SK-N-SH (cell line): ENCODE data around the gene DGCR8. TPM values are rescaled to one million over a fixed set of nuclear protein-coding genes. Genes with fewer than 3 reads are reported as not detected.

Experiments
- CTCF ChIA-PET: fragments of 300-600, 350-600 bp; formaldehyde crosslinking; extraction: SDS; loops from one replicate; lab custom pipeline; 2021; lab: Yijun Ruan, JAX
- POLR2A ChIA-PET: fragments of 350-600 bp; sonication (Branson Sonifier 250); formaldehyde crosslinking; extraction: SDS; loops from one replicate; lab custom pipeline; 2020; ENCODE audit warnings: antibody characterized with exemption, inconsistent platforms; lab: Yijun Ruan, JAX
- DNase-seq: peaks from one replicate; pipeline ENCODE4 v3.0.0; 2012
- H2AFZ ChIP-seq: fragments of 200-600 bp; sonication (generic); 2 replicates; pipeline ENCODE4 v1.8.1; 2016; ENCODE audit warnings: antibody characterized with exemption, mild to moderate bottlenecking, low read depth
- H3F3A ChIP-seq: fragments of 200-600 bp; sonication (generic); replicated peaks from 2 replicates; pipeline ENCODE3; 2016; ENCODE audit warnings: antibody characterized with exemption, mild to moderate bottlenecking; ENCODE audit not compliant: insufficient read depth
- H3K27ac ChIP-seq, 2 experiments: fragments of 200-500 bp in 1 of 2; fragments of 200-600 bp in 1 of 2; sonication (Bioruptor generic) in 1 of 2; sonication (generic), shearing (Covaris generic) in 1 of 2; 2 replicates each; pipeline versions ENCODE4 v1.5.1 to v1.6.1; 2014 to 2016; ENCODE audit warnings: low read depth in 2 of 2, inconsistent platforms in 1 of 2, low read length in 1 of 2, mild to moderate bottlenecking in 1 of 2, mixed read lengths in 1 of 2
- H3K27me3 ChIP-seq: fragments of 200-600 bp; sonication (generic), shearing (Covaris generic); 2 replicates; pipeline ENCODE4 v1.6.1; 2016; ENCODE audit warnings: mixed run types; ENCODE audit not compliant: insufficient read depth
- H3K36me3 ChIP-seq, 2 experiments: fragments of 200-500 bp in 1 of 2; fragments of 200-600 bp in 1 of 2; sonication (Bioruptor generic) in 1 of 2; sonication (generic) in 1 of 2; replicated peaks in 1 of 2; 2 replicates each; pipeline versions ENCODE3 to v1.5.1; 2014 to 2016; ENCODE audit warnings: low read length in 1 of 2, mild to moderate bottlenecking in 1 of 2; ENCODE audit not compliant: insufficient read depth in 2 of 2, control insufficient read depth in 1 of 2
- H3K4me1 ChIP-seq, 2 experiments: fragments of 200-500 bp in 1 of 2; fragments of 200-600 bp in 1 of 2; sonication (Bioruptor generic) in 1 of 2; sonication (generic), shearing (Covaris generic) in 1 of 2; 2 replicates each; pipeline versions ENCODE4 v1.5.1 to v1.6.1; 2014 to 2016; ENCODE audit warnings: low read depth in 1 of 2, low read length in 1 of 2, mixed run types in 1 of 2; ENCODE audit not compliant: insufficient read depth in 2 of 2, control insufficient read depth in 1 of 2
- H3K4me2 ChIP-seq: fragments of 200-600 bp; sonication (generic), shearing (Covaris generic); 2 replicates; pipeline ENCODE4 v1.6.1; 2017; ENCODE audit warnings: mixed run types
- H3K4me3 ChIP-seq, 2 experiments: fragments of 200-500 bp in 1 of 2; fragments of 200-600 bp in 1 of 2; sonication (Bioruptor generic) in 1 of 2; sonication (generic), shearing (Covaris generic) in 1 of 2; 2 replicates each; pipeline versions ENCODE4 v1.5.1 to v1.8.1; 2014 to 2016; ENCODE audit warnings: low read depth in 2 of 2, inconsistent platforms in 1 of 2, low read length in 1 of 2, mild to moderate bottlenecking in 1 of 2, mixed read lengths in 1 of 2, moderate library complexity in 1 of 2
- H3K79me2 ChIP-seq: fragments of 200-600 bp; sonication (generic); 2 replicates; pipeline ENCODE4 v1.8.1; 2017; ENCODE audit warnings: mild to moderate bottlenecking; ENCODE audit not compliant: insufficient read depth
- H3K9ac ChIP-seq: fragments of 200-600 bp; sonication (generic); 2 replicates; pipeline ENCODE4 v1.6.1; 2017; ENCODE audit warnings: mixed run types
- H3K9me2 ChIP-seq: fragments of 200-600 bp; sonication (generic); 2 replicates; pipeline ENCODE4 v1.6.1; 2017; ENCODE audit warnings: mixed run types
- H3K9me3 ChIP-seq: fragments of 200-600 bp; sonication (generic); 2 replicates; pipeline ENCODE4 v1.6.1; 2017; ENCODE audit warnings: mixed run types, mild to moderate bottlenecking, moderate library complexity
- H4K20me1 ChIP-seq: fragments of 200-600 bp; sonication (generic); 2 replicates; pipeline ENCODE4 v1.6.1; 2017; ENCODE audit warnings: mild to moderate bottlenecking, mixed run types; ENCODE audit not compliant: insufficient read depth
- EP300 ChIP-seq, 2 experiments: IDR thresholded peaks; 2 replicates each; pipeline versions ENCODE4 v1.4.0 to v1.6.1; 2012; ENCODE audit warnings: borderline replicate concordance in 1 of 2, low read depth in 1 of 2, low read length in 1 of 2
- EZH2phosphoT487 ChIP-seq: fragments of 200-600 bp; sonication (generic); IDR thresholded peaks from 2 replicates; pipeline ENCODE4 v1.6.1; 2017; ENCODE audit warnings: low read depth, mixed run types, mild to moderate bottlenecking, antibody characterized with exemption, moderate library complexity, borderline replicate concordance
- GABPA ChIP-seq: IDR thresholded peaks from 2 replicates; pipeline ENCODE4 v1.4.0; 2012; ENCODE audit warnings: low read depth, mild to moderate bottlenecking
- JUND ChIP-seq: IDR thresholded peaks from 2 replicates; pipeline ENCODE4 v1.4.0; 2012
- MEF2A ChIP-seq: IDR thresholded peaks from 2 replicates; pipeline ENCODE4 v1.4.0; 2012; ENCODE audit warnings: low read depth, borderline replicate concordance
- MXI1 ChIP-seq: IDR thresholded peaks from 2 replicates; pipeline ENCODE4 v1.6.1; 2012; ENCODE audit warnings: mild to moderate bottlenecking, low read depth, low read length, improper control_type of control experiment
- NRF1 ChIP-seq: IDR thresholded peaks from 2 replicates; pipeline ENCODE4 v1.6.1; 2012; ENCODE audit warnings: low read depth, mild to moderate bottlenecking, low read length
- POLR2AphosphoS5 ChIP-seq: IDR thresholded peaks from 2 replicates; pipeline ENCODE4 v1.6.1; 2012; ENCODE audit warnings: low read depth, low read length
- RXRA ChIP-seq: IDR thresholded peaks from 2 replicates; pipeline ENCODE4 v1.4.0; 2012; ENCODE audit warnings: low read depth, mild to moderate bottlenecking, borderline replicate concordance
- SIN3A ChIP-seq: IDR thresholded peaks from 2 replicates; pipeline ENCODE4 v1.6.1; 2012; ENCODE audit warnings: low read depth, mild to moderate bottlenecking, low read length, moderate library complexity, borderline replicate concordance
- SMC3 ChIP-seq: IDR thresholded peaks from 2 replicates; pipeline ENCODE4 v1.6.1; 2012; ENCODE audit warnings: low read depth, low read length, improper control_type of control experiment
- TEAD4 ChIP-seq: IDR thresholded peaks from 2 replicates; pipeline ENCODE4 v1.4.0; 2012; ENCODE audit warnings: mild to moderate bottlenecking, borderline replicate concordance; ENCODE audit not compliant: insufficient read depth
- YY1 ChIP-seq: IDR thresholded peaks from 2 replicates; pipeline ENCODE4 v1.4.0; 2012; ENCODE audit warnings: low read depth, mild to moderate bottlenecking
- WGBS: methylation state at CpG from one replicate; pipeline ENCODE4 v1.1.6; 2017; ENCODE audit warnings: low lambda C conversion rate; 5-methylcytosine and 5-hydroxymethylcytosine counted together
- polyA plus RNA-seq, 3 experiments: library from polyadenylated mRNA; depleted of rRNA; stranded (reverse); fragments of >200 nt; gene quantifications; 2 replicates each; pipeline ENCODE4 v1.2.3, GENCODE V29; 2012
- TF ChIP-seq, protein P1 (sequence below): IDR thresholded peaks from 2 replicates; pipeline ENCODE4 v1.6.1; 2012; ENCODE audit warnings: mild to moderate bottlenecking, low read depth, low read length, moderate library complexity
- TF ChIP-seq, protein P2 (sequence below): fragments of 200-600 bp; sonication (generic); IDR thresholded peaks from 2 replicates; pipeline ENCODE4 v1.6.1; 2017; ENCODE audit warnings: antibody characterized with exemption, mild to moderate bottlenecking, moderate library complexity
- TF ChIP-seq, protein P3 (sequence below): IDR thresholded peaks from 2 replicates; pipeline ENCODE4 v1.4.0; 2012; ENCODE audit warnings: low read depth

The DGCR8 gene
- polyA plus RNA-seq, 1 of the 3 experiments (the other 2 are of a cell fraction) = 26.5 TPM

DNA sequence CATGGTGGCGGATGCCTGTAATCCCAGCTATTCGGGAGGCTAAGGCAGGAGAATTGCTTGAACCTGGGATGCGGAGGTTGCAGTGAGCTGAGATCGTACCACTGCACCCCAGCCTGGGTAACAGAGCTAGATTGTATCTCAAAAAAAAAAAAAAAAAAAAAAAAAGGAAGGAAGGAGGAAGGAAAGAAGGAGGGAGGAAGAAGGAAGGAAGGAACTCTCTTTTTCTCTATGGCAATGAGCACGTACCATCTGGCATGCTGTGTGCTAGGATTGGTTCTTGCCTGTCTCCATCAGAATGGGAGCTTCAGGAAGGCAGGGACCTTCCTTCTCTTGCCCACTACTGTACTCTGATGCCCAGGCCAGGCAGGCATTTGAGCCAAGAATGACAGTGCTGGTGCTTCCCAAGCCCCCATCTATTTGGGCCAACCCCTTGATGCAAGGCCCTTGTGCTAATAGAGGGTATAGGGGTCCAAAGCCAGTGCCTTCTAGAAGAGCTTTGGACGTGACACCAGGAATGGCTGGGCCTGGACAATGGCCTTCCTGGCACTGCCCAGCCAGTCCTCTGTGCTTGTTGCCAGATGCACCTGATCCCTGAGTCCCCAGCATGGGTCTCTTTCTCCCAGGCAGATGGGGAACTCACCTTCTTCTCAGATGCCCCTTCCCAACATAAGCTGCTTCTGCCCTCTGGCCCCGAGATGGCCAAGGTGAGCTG lies 10.6 kb upstream of the DGCR8 start:
- no peaks in the 10 kb centered on the region for H3K9me3 ChIP-seq
- no peaks in the 10 kb centered on the region for H3K79me2 ChIP-seq
- no peaks in the 10 kb centered on the region for H3F3A ChIP-seq
- DNase-seq = no peak
- no peaks in the 10 kb centered on the region for H3K4me1 ChIP-seq
- H3K9ac ChIP-seq = no peak overlapping the region
- H3K36me3 ChIP-seq = peaks cover 0 to 3% of the 10 kb centered on the region in 2 experiments
- TF ChIP-seq, protein P1, sequence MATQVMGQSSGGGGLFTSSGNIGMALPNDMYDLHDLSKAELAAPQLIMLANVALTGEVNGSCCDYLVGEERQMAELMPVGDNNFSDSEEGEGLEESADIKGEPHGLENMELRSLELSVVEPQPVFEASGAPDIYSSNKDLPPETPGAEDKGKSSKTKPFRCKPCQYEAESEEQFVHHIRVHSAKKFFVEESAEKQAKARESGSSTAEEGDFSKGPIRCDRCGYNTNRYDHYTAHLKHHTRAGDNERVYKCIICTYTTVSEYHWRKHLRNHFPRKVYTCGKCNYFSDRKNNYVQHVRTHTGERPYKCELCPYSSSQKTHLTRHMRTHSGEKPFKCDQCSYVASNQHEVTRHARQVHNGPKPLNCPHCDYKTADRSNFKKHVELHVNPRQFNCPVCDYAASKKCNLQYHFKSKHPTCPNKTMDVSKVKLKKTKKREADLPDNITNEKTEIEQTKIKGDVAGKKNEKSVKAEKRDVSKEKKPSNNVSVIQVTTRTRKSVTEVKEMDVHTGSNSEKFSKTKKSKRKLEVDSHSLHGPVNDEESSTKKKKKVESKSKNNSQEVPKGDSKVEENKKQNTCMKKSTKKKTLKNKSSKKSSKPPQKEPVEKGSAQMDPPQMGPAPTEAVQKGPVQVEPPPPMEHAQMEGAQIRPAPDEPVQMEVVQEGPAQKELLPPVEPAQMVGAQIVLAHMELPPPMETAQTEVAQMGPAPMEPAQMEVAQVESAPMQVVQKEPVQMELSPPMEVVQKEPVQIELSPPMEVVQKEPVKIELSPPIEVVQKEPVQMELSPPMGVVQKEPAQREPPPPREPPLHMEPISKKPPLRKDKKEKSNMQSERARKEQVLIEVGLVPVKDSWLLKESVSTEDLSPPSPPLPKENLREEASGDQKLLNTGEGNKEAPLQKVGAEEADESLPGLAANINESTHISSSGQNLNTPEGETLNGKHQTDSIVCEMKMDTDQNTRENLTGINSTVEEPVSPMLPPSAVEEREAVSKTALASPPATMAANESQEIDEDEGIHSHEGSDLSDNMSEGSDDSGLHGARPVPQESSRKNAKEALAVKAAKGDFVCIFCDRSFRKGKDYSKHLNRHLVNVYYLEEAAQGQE = no peak
- POLR2A ChIA-PET = no interaction called here
- no peak overlapping the region for H3K27ac ChIP-seq
- no peaks in the 10 kb centered on the region for H3K9me2 ChIP-seq
- H3K4me2 ChIP-seq = no peak overlapping the region
- H2AFZ ChIP-seq = no peak overlapping the region
- no peaks in the 10 kb centered on the region for H4K20me1 ChIP-seq
- CTCF ChIA-PET = interaction anchor here (0.8 kb wide), 1 partner anchor 56 kb away, joined by 3 read pairs; no protein-coding TSS in a partner anchor
- WGBS = 93% methylated on average over 5 of the region's 7 CpGs
- no peaks in the 10 kb centered on the region for H3K27me3 ChIP-seq
- H3K4me3 ChIP-seq = no peak overlapping the region

DNA sequence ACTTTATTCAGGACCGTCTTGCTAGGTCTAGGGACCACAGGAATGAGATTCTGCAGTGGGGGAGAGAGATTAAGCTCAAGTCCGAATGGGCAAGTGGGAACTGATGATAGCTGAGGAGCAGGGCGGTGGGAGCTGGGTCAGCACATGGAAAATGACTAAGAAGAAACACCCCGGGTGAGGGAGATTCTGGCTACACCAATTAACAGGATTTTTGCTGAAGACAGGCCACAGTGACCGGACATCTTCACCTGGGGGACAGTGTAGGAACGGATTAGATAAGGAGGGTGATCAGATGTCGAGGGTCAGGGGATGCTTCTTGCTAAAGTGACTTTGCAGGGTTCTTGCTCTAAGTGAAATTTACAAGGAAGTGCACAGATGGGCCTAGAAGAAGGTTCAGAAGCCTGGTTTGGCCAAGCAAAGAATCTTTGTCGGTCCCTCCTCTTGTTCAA lies 8.5 kb upstream of the DGCR8 start:
- 95% methylated on average over 8 of the region's 8 CpGs for WGBS
- CTCF ChIA-PET = no interaction called here
- TF ChIP-seq JUND (no peak), TEAD4 (no peak), SIN3A (no peak), SMC3 (no peak), GABPA (no peak), EZH2phosphoT487 (no peak), EP300 (IDR thresholded peaks at IDR 0.05; ENCODE audit: borderline replicate concordance in 1 of 2, low read depth in 1 of 2, low read length in 1 of 2) (no peak), MXI1 (no peak), NRF1 (no peak), POLR2AphosphoS5 (no peak), RXRA (no peak), MEF2A (no peak), YY1 (no peak)
- TF ChIP-seq, protein P2, sequence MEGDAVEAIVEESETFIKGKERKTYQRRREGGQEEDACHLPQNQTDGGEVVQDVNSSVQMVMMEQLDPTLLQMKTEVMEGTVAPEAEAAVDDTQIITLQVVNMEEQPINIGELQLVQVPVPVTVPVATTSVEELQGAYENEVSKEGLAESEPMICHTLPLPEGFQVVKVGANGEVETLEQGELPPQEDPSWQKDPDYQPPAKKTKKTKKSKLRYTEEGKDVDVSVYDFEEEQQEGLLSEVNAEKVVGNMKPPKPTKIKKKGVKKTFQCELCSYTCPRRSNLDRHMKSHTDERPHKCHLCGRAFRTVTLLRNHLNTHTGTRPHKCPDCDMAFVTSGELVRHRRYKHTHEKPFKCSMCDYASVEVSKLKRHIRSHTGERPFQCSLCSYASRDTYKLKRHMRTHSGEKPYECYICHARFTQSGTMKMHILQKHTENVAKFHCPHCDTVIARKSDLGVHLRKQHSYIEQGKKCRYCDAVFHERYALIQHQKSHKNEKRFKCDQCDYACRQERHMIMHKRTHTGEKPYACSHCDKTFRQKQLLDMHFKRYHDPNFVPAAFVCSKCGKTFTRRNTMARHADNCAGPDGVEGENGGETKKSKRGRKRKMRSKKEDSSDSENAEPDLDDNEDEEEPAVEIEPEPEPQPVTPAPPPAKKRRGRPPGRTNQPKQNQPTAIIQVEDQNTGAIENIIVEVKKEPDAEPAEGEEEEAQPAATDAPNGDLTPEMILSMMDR = no peak
- TF ChIP-seq, protein P3, sequence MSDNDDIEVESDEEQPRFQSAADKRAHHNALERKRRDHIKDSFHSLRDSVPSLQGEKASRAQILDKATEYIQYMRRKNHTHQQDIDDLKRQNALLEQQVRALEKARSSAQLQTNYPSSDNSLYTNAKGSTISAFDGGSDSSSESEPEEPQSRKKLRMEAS = no peak

More for the DNA sequence above, 8.5 kb upstream of the DGCR8 start:
- H4K20me1 ChIP-seq = no peaks in the 10 kb centered on the region
- peaks cover 4% of the 10 kb centered on the region for H3F3A ChIP-seq
- H3K4me2 ChIP-seq = no peak overlapping the region
- no peaks in the 10 kb centered on the region for H3K36me3 ChIP-seq
- H3K9me3 ChIP-seq = no peaks in the 10 kb centered on the region
- no peak for DNase-seq
- no peak overlapping the region for H3K9ac ChIP-seq
- POLR2A ChIA-PET = no interaction called here
- H3K79me2 ChIP-seq = no peaks in the 10 kb centered on the region
- H3K4me1 ChIP-seq = no peaks in the 10 kb centered on the region
- H3K9me2 ChIP-seq = no peaks in the 10 kb centered on the region
- H3K27me3 ChIP-seq = no peaks in the 10 kb centered on the region
- H3K4me3 ChIP-seq = no peak overlapping the region
- no peak overlapping the region for H3K27ac ChIP-seq
- no peak overlapping the region for H2AFZ ChIP-seq
